GM18870 (cell line): ENCODE data around the gene SLC39A10.
"Not testable (repeated sequence)": the region's sequence is repeated elsewhere in the genome, so short reads cannot be mapped to it uniquely, and the experiment has no call there.

Source experiments
- ATAC-seq: cut with Tn5 transposase; IDR thresholded peaks from one replicate; pipeline ENCODE4 v1.9.1; 2021; ENCODE audit warnings: moderate library complexity; ENCODE audit not compliant: unreplicated experiment

Gene SLC39A10

GRCh38 chr2:195656859-195657633 is at the start of gene SLC39A10:
TSS of gene SLC39A10 (plus strand) at chr2:195657226. CDS start at chr2:195680043, 22,817 bp downstream.
- ATAC-seq, result peak; percentile 78

- ATAC-seq, result no peak
Observed at GRCh38 chr2:195608768-195609454, 48.1 kb upstream of the SLC39A10 start.

- no peak for ATAC-seq
Observed at GRCh38 chr2:195610717-195611116, 46.3 kb upstream of the SLC39A10 start.

GRCh38 chr2:195612611-195613495 is 44.2 kb upstream of the SLC39A10 start:
- ATAC-seq, result no peak

- no peak for ATAC-seq
Observed at GRCh38 chr2:195613922-195614321, 43.1 kb upstream of the SLC39A10 start.

GRCh38 chr2:195619590-195619989 is 37.4 kb upstream of the SLC39A10 start:
- ATAC-seq, result no peak

GRCh38 chr2:195620501-195620900 is 36.5 kb upstream of the SLC39A10 start:
- ATAC-seq, result no peak

GRCh38 chr2:195622966-195623365 is 34.1 kb upstream of the SLC39A10 start:
- peak; percentile 96 for ATAC-seq

GRCh38 chr2:195626507-195626906 is 30.5 kb upstream of the SLC39A10 start:
- no peak for ATAC-seq

GRCh38 chr2:195628666-195629065 is 28.4 kb upstream of the SLC39A10 start:
- ATAC-seq, result no peak

- no peak for ATAC-seq
Observed at GRCh38 chr2:195632856-195633572, 24.0 kb upstream of the SLC39A10 start.

- ATAC-seq, result no peak
Observed at GRCh38 chr2:195633573-195633870, 23.5 kb upstream of the SLC39A10 start.

GRCh38 chr2:195633974-195634373 is 23.1 kb upstream of the SLC39A10 start:
- no peak for ATAC-seq

- ATAC-seq, result no peak
Observed at GRCh38 chr2:195636890-195637289, 20.1 kb upstream of the SLC39A10 start.

- ATAC-seq, result no peak
Observed at GRCh38 chr2:195638750-195639149, 18.3 kb upstream of the SLC39A10 start.

GRCh38 chr2:195639238-195639858 is 17.7 kb upstream of the SLC39A10 start:
- ATAC-seq, result no peak

GRCh38 chr2:195639959-195640358 is 17.1 kb upstream of the SLC39A10 start:
- ATAC-seq, result no peak

GRCh38 chr2:195642027-195642678 is 14.9 kb upstream of the SLC39A10 start:
- no peak for ATAC-seq

- ATAC-seq, result no peak
Observed at GRCh38 chr2:195642679-195643068, 14.4 kb upstream of the SLC39A10 start.

GRCh38 chr2:195644708-195645107 is 12.3 kb upstream of the SLC39A10 start:
- not testable (repeated sequence) for ATAC-seq
